Smooth muscle cell (in vitro differentiated cells): Measurements from ENCODE around the gene OR51T1. TPM values are rescaled to one million over a fixed set of nuclear protein-coding genes. Genes with fewer than 3 reads are reported as not detected.

Experiments
- DNase-seq: peaks from one replicate; lab custom pipeline; 2025; ENCODE audit not compliant: unreplicated experiment; lab: John Stamatoyannopoulos, UW
- H2AFZ ChIP-seq: fragments of 200-600 bp; sonication (generic); 2 replicates; pipeline ENCODE4 v1.6.0; 2016; ENCODE audit warnings: antibody characterized with exemption, low read depth, mild to moderate bottlenecking
- H3F3A ChIP-seq: fragments of 200-600 bp; sonication (generic); 2 replicates; pipeline ENCODE4 v1.6.0; 2017; ENCODE audit warnings: antibody characterized with exemption, low read depth
- H3K27ac ChIP-seq: fragments of 200-600 bp; sonication (generic); 2 replicates; pipeline ENCODE4 v1.5.1; 2016; ENCODE audit warnings: low read depth, mild to moderate bottlenecking
- H3K27me3 ChIP-seq: fragments of 200-600 bp; sonication (generic); 2 replicates; pipeline ENCODE4 v1.6.1; 2016; ENCODE audit warnings: low read depth, mild to moderate bottlenecking
- H3K36me3 ChIP-seq: fragments of 200-600 bp; sonication (generic); 2 replicates; pipeline ENCODE4 v1.5.1; 2016; ENCODE audit warnings: low read depth
- H3K4me1 ChIP-seq: fragments of 200-600 bp; sonication (generic); 2 replicates; pipeline ENCODE4 v1.5.1; 2016; ENCODE audit warnings: low read depth
- H3K4me2 ChIP-seq: fragments of 200-600 bp; sonication (generic); 2 replicates; pipeline ENCODE4 v1.6.0; 2016; ENCODE audit warnings: mild to moderate bottlenecking
- H3K4me3 ChIP-seq: fragments of 200-600 bp; sonication (generic); 2 replicates; pipeline ENCODE4 v1.5.1; 2016; ENCODE audit warnings: mild to moderate bottlenecking
- H3K79me2 ChIP-seq: fragments of 200-600 bp; sonication (generic); 2 replicates; pipeline ENCODE4 v1.6.0; 2016; ENCODE audit warnings: low read depth, mild to moderate bottlenecking
- H3K9ac ChIP-seq: fragments of 200-600 bp; sonication (generic); 2 replicates; pipeline ENCODE4 v1.6.0; 2016; ENCODE audit warnings: low read depth
- H3K9me3 ChIP-seq: fragments of 200-600 bp; sonication (generic); replicated peaks from 2 replicates; pipeline ENCODE4 v1.5.1; 2016; ENCODE audit warnings: low read depth
- H4K20me1 ChIP-seq: fragments of 200-600 bp; sonication (generic); 2 replicates; pipeline ENCODE4 v1.6.0; 2016; ENCODE audit warnings: low read depth
- WGBS: methylation state at CpG from one replicate; pipeline ENCODE4 v1.1.7; 2016; ENCODE audit warnings: low lambda C conversion rate; 5-methylcytosine and 5-hydroxymethylcytosine counted together
- polyA plus RNA-seq: library from polyadenylated mRNA; unstranded; fragments of >200 nt; fragmentation: Nextera tagmentation; extraction: Ambion mirVana; gene quantifications from 2 replicates; pipeline ENCODE4 v1.2.1, GENCODE V29; 2016
- total RNA-seq: library from RNA; depleted of rRNA; stranded (reverse); fragments of >200 nt; gene quantifications from 2 replicates; pipeline ENCODE4 v1.2.3, GENCODE V29; 2014
- TF ChIP-seq, protein P1 (sequence below): fragments of 200-600 bp; sonication (generic); IDR thresholded peaks from 2 replicates; pipeline ENCODE4 v1.5.1; 2017; ENCODE audit warnings: borderline replicate concordance, mild to moderate bottlenecking, antibody characterized with exemption; ENCODE audit not compliant: insufficient read depth, poor library complexity, severe bottlenecking

OR51T1 gene
- total and polyA plus RNA-seq, 2 experiments from 2014 or later = not detected

DNA sequence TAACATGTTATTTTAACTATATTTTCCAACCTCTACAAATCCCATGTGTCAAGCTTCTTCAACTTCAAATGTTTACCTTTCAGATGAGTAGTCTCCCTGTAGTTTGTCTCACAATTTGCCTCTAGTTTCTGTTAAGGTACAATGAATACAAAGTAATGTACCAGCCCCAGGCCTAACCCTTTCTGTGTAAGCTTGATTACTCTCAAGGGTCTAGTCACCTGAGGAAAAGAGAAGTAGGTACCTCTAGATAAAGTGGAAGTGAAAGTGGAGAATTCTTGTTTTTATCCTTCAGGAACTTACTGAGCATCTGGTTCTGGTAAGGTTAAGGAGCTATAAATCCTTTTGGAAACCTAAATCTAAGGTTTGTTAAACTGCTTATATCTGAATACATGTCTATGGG is 21.8 kb downstream of the OR51T1 start, which contains the start of gene OR51A7:
Gene OR51A7, plus strand, starts transcription at position 300 of the 400 bp plus-strand sequence. CDS start 3,587 bp downstream, outside the sequence.
- H3F3A ChIP-seq = no peaks in the 10 kb centered on the region
- TF ChIP-seq, protein P1, sequence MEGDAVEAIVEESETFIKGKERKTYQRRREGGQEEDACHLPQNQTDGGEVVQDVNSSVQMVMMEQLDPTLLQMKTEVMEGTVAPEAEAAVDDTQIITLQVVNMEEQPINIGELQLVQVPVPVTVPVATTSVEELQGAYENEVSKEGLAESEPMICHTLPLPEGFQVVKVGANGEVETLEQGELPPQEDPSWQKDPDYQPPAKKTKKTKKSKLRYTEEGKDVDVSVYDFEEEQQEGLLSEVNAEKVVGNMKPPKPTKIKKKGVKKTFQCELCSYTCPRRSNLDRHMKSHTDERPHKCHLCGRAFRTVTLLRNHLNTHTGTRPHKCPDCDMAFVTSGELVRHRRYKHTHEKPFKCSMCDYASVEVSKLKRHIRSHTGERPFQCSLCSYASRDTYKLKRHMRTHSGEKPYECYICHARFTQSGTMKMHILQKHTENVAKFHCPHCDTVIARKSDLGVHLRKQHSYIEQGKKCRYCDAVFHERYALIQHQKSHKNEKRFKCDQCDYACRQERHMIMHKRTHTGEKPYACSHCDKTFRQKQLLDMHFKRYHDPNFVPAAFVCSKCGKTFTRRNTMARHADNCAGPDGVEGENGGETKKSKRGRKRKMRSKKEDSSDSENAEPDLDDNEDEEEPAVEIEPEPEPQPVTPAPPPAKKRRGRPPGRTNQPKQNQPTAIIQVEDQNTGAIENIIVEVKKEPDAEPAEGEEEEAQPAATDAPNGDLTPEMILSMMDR = no peak
- H3K27ac ChIP-seq = no peak within 1 kb of the TSS
- H3K4me3 ChIP-seq = no peak within 1 kb of the TSS
- H3K9me3 ChIP-seq = no peaks in the 10 kb centered on the region
- H3K4me2 ChIP-seq = no peak within 1 kb of the TSS
- no peaks in the 10 kb centered on the region for H3K79me2 ChIP-seq
- no peak within 1 kb of the TSS for H3K9ac ChIP-seq
- H2AFZ ChIP-seq = no peak within 1 kb of the TSS
- no peaks in the 10 kb centered on the region for H3K36me3 ChIP-seq
- DNase-seq = no peak
- H3K4me1 ChIP-seq = no peaks in the 10 kb centered on the region
- H3K27me3 ChIP-seq = no peaks in the 10 kb centered on the region
- H4K20me1 ChIP-seq = no peaks in the 10 kb centered on the region

DNA sequence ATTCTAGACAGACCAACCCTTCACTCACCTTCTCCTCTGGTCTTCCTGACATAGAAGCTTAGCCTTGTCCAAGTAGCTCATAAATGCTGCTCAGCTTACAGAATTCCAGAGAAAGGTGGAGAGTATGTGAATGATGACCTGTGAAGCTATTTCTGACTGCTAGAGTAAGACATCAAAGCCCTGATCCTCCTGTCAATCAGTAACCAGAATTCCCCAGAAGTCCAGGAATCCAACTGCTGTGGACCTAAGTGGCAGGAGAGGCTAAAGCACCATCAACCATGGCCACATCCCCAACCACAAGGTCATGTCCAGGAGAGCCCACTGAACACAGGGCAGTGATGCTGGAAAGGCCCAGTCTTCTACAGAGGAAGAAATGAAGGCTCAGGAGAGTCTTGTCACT is 34.9 kb downstream of the OR51T1 start:
- Histone ChIP-seq H3K9ac (no peak overlapping the region), H3K27me3 (peaks cover 6% of the 10 kb centered on the region), H4K20me1 (no peaks in the 10 kb centered on the region), H3K4me2 (no peak overlapping the region), H3K9me3 (no peaks in the 10 kb centered on the region), H2AFZ (no peak overlapping the region), H3K27ac (no peak overlapping the region), H3F3A (no peaks in the 10 kb centered on the region), H3K4me1 (no peaks in the 10 kb centered on the region), H3K36me3 (no peaks in the 10 kb centered on the region), H3K79me2 (no peaks in the 10 kb centered on the region), H3K4me3 (no peak overlapping the region)
- DNase-seq = no peak
- TF ChIP-seq, protein P1 = no peak

DNA sequence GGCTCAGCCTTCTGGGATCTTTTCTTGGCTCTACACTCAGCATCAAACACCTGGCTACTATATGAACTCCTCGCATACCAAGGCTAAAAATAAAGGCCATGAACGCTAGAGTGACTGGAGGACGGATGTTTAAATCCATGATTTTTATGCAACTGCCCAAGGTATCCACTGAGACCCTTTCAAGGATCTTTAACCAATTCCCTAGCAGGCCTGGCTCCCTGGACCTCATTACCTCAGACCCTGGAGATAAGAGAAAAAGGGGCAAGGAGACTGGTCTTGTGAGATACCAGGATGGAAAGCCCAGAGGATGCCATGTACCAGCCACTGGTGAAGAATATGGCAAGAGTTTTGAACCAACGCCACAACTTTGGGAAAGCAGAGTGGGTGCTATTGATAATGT is 37.5 kb downstream of the OR51T1 start, which contains the start of gene OR51G2:
Gene OR51G2, minus strand, starts transcription at position 101 of the 400 bp plus-strand sequence. CDS start 3,687 bp downstream, outside the sequence.
- DNase-seq = no peak
- H3K4me3 ChIP-seq = no peak within 1 kb of the TSS
- peaks cover 6% of the 10 kb centered on the region for H3K27me3 ChIP-seq
- no peaks in the 10 kb centered on the region for H3F3A ChIP-seq
- no peak within 1 kb of the TSS for H3K4me2 ChIP-seq
- H2AFZ ChIP-seq = no peak within 1 kb of the TSS
- TF ChIP-seq, protein P1 = no peak
- no peak within 1 kb of the TSS for H3K9ac ChIP-seq
- H3K79me2 ChIP-seq = no peaks in the 10 kb centered on the region
- no peaks in the 10 kb centered on the region for H3K9me3 ChIP-seq
- no peak within 1 kb of the TSS for H3K27ac ChIP-seq
- no peaks in the 10 kb centered on the region for H4K20me1 ChIP-seq
- 80% methylated on average over 4 of the region's 4 CpGs for whole genome bisulfite sequencing
- H3K36me3 ChIP-seq = no peaks in the 10 kb centered on the region
- no peaks in the 10 kb centered on the region for H3K4me1 ChIP-seq

DNA sequence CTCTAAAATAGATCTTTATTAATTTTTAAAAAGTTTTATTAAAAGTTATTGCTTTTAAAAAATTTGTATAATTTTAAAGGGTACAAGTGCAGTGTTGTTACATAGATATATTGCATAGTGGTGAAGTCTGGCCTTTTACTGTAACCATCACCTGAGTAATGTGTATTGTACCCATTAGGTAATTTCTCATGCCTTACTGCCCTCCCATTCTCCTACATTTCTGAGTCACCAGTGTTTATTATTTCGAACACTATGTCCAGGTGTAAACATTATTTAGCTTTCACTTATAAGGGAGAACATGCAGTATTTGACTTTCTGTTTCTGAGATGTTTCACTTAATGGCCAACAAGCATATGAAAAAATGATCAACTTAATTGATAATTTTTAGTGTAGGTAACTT is 40.1 kb downstream of the OR51T1 start:
- H3K4me2 ChIP-seq = no peak overlapping the region
- no peaks in the 10 kb centered on the region for H4K20me1 ChIP-seq
- H3K79me2 ChIP-seq = no peaks in the 10 kb centered on the region
- H3K27me3 ChIP-seq = peaks cover 6% of the 10 kb centered on the region
- H3K4me1 ChIP-seq = no peaks in the 10 kb centered on the region
- no peak overlapping the region for H3K4me3 ChIP-seq
- no peak for DNase-seq
- TF ChIP-seq, protein P1 = no peak
- WGBS = 88% methylated on average over 1 of the region's 1 CpG
- no peaks in the 10 kb centered on the region for H3F3A ChIP-seq
- H2AFZ ChIP-seq = no peak overlapping the region
- H3K36me3 ChIP-seq = no peaks in the 10 kb centered on the region
- H3K27ac ChIP-seq = no peak overlapping the region
- H3K9me3 ChIP-seq = no peaks in the 10 kb centered on the region
- no peak overlapping the region for H3K9ac ChIP-seq
